GM12878 (cell line): ENCODE results near the gene CBX8. TPM values are rescaled to one million over a fixed set of nuclear protein-coding genes. Genes with fewer than 3 reads are reported as not detected.

Experiments
- ATAC-seq: fragments of 200-7000 bp; cut with Tn5 transposase; 3 replicates; pipeline ENCODE4 v1.9.1; 2020; ENCODE audit warnings: mild to moderate bottlenecking, moderate library complexity
- BruUV-seq: library from RNA; stranded (reverse); fragments of 400-500 nt; replicated peaks from 2 replicates; lab custom pipeline; 2021; lab: Mats Ljungman, UMichigan
- CTCF ChIA-PET: fragments of 300-600 bp; sonication (Branson Sonifier 250); formaldehyde crosslinking; extraction: SDS; loops from one replicate; lab custom pipeline; 2021; ENCODE audit warnings: inconsistent platforms; lab: Yijun Ruan, JAX
- POLR2A ChIA-PET: fragments of 350-600 bp; formaldehyde crosslinking; extraction: SDS; loops from one replicate; lab custom pipeline; 2021; ENCODE audit warnings: inconsistent platforms; lab: Charles Lee
- RAD21 ChIA-PET: fragments of 300-600 bp; sonication (Branson Sonifier 250); formaldehyde crosslinking; loops from one replicate; lab custom pipeline; 2023; ENCODE audit warnings: antibody characterized with exemption; ENCODE audit not compliant: unreplicated experiment; lab: Charles Lee
- SMC1A ChIA-PET: fragments of 300-600 bp; sonication (Branson Sonifier 250); formaldehyde crosslinking; loops from one replicate; lab custom pipeline; 2023; ENCODE audit not compliant: unreplicated experiment, uncharacterized antibody; lab: Charles Lee
- DNase-seq: peaks from one replicate; pipeline ENCODE4 v3.0.0-alpha.2; 2011; ENCODE audit warnings: low read depth, low spot score
- FAIRE-seq: peaks from 3 replicates; lab custom pipeline; 2011; peaks lifted over from hg19 to GRCh38; lab: Jason Lieb, UNC
- H2AFZ ChIP-seq: 2 replicates; pipeline ENCODE4 v1.6.0; 2011; ENCODE audit warnings: low read depth, low read length, control low read depth; ENCODE audit not compliant: control insufficient read depth
- H3K27ac ChIP-seq: 2 replicates; pipeline ENCODE4 v1.5.1; 2011; ENCODE audit warnings: control low read depth; ENCODE audit not compliant: control insufficient read depth, insufficient read depth
- H3K27me3 ChIP-seq, 2 experiments: replicated peaks in 1 of 2; 2 replicates each; pipeline versions ENCODE4 v1.6.0 to v1.6.1; 2011; ENCODE audit warnings: low read length in 1 of 2; ENCODE audit not compliant: control insufficient read depth in 2 of 2, insufficient read depth in 2 of 2
- H3K36me3 ChIP-seq, 2 experiments: 2 replicates each; pipeline ENCODE4 v1.5.1; 2011; ENCODE audit warnings: low read length in 1 of 2; ENCODE audit not compliant: control insufficient read depth in 2 of 2, insufficient read depth in 2 of 2
- H3K4me1 ChIP-seq: 2 replicates; pipeline ENCODE4 v1.6.1; 2011; ENCODE audit warnings: mild to moderate bottlenecking, low read length, moderate library complexity, mixed read lengths; ENCODE audit not compliant: control insufficient read depth, insufficient read depth
- H3K4me2 ChIP-seq: 2 replicates; pipeline ENCODE4 v1.6.0; 2011; ENCODE audit warnings: control low read depth; ENCODE audit not compliant: control insufficient read depth, insufficient read depth
- H3K4me3 ChIP-seq: fragments of 200-600 bp; sonication (generic); 2 replicates; pipeline ENCODE4 v1.5.1; 2016
- H3K79me2 ChIP-seq: 2 replicates; pipeline ENCODE4 v1.6.0; 2011; ENCODE audit warnings: low read length; ENCODE audit not compliant: control insufficient read depth, insufficient read depth
- H3K9ac ChIP-seq: 2 replicates; pipeline ENCODE4 v1.8.0; 2011; ENCODE audit warnings: low read length, control low read depth, mixed read lengths; ENCODE audit not compliant: control insufficient read depth, insufficient read depth
- H3K9me3 ChIP-seq: replicated peaks from 3 replicates; pipeline ENCODE4 v1.5.1; 2011; ENCODE audit warnings: mild to moderate bottlenecking, low read length; ENCODE audit not compliant: control insufficient read depth, insufficient read depth
- H4K20me1 ChIP-seq: 2 replicates; pipeline ENCODE4 v1.6.0; 2011; ENCODE audit not compliant: control insufficient read depth, insufficient read depth
- CTCF ChIP-seq, 3 experiments: IDR thresholded peaks in 2 of 3; conservative IDR thresholded peaks in 1 of 3; 2 replicates each; pipeline ENCODE4 v1.5.1; 2011; ENCODE audit warnings: low read depth in 3 of 3, low read length in 3 of 3, mild to moderate bottlenecking in 3 of 3, control low read depth in 2 of 3, moderate library complexity in 2 of 3, inconsistent platforms in 1 of 3, mixed read lengths in 1 of 3; ENCODE audit not compliant: control insufficient read depth in 2 of 3, insufficient read depth in 1 of 3; ENCODE audit errors: extremely low read depth in 1 of 3
- DPF2 ChIP-seq: fragments of 450-650 bp; IDR thresholded peaks from 2 replicates; pipeline ENCODE4 v1.6.1; 2017; ENCODE audit warnings: mild to moderate bottlenecking
- E4F1 ChIP-seq: fragments of 450-650 bp; IDR thresholded peaks from 2 replicates; pipeline ENCODE4 v1.6.1; 2018; ENCODE audit warnings: borderline replicate concordance, mild to moderate bottlenecking; ENCODE audit not compliant: partially characterized antibody
- ELK1 ChIP-seq: IDR thresholded peaks from 2 replicates; pipeline ENCODE4 v1.6.1; 2012; ENCODE audit warnings: low read depth, low read length, improper control_type of control experiment
- ETV6 ChIP-seq, 2 experiments: fragments of 450-650 bp in 1 of 2; IDR thresholded peaks in 1 of 2; conservative IDR thresholded peaks in 1 of 2; 2 replicates each; pipeline ENCODE4 v1.6.1; 2014; ENCODE audit warnings: antibody characterized with exemption in 1 of 2, borderline replicate concordance in 1 of 2, low read depth in 1 of 2, mild to moderate bottlenecking in 1 of 2, moderate library complexity in 1 of 2
- FOS ChIP-seq: IDR thresholded peaks from 3 replicates; pipeline ENCODE4 v1.6.1; 2011; ENCODE audit warnings: borderline replicate concordance; ENCODE audit not compliant: insufficient read length; ENCODE audit errors: extremely low read depth
- HDAC6 ChIP-seq: fragments of 200-600 bp; sonication (generic); IDR thresholded peaks from one replicate; pipeline ENCODE4 v1.8.0; 2017; ENCODE audit warnings: antibody characterized with exemption; ENCODE audit not compliant: unreplicated experiment
- IKZF1 ChIP-seq: fragments of 450-650 bp; conservative IDR thresholded peaks from 2 replicates; pipeline ENCODE4 v1.6.1; 2017; ENCODE audit warnings: antibody characterized with exemption, mild to moderate bottlenecking
- IKZF2 ChIP-seq, 2 experiments: fragments of 450-650 bp; IDR thresholded peaks; 2 replicates each; pipeline ENCODE4 v1.6.1; 2017; ENCODE audit warnings: mild to moderate bottlenecking in 2 of 2, moderate library complexity in 2 of 2
- NR2F1 ChIP-seq: fragments of 450-650 bp; conservative IDR thresholded peaks from 2 replicates; pipeline ENCODE4 v1.6.1; 2017; ENCODE audit warnings: mild to moderate bottlenecking
- RUNX3 ChIP-seq: IDR thresholded peaks from 2 replicates; pipeline ENCODE4 v1.6.1; 2012; ENCODE audit warnings: low read length, inconsistent platforms
- SUZ12 ChIP-seq: fragments of 200-600 bp; sonication (generic); IDR thresholded peaks from one replicate; pipeline ENCODE4 v1.6.1; 2018; ENCODE audit warnings: antibody characterized with exemption, mild to moderate bottlenecking; ENCODE audit not compliant: unreplicated experiment
- ZBED1 ChIP-seq: IDR thresholded peaks from 2 replicates; pipeline ENCODE4 v1.6.1; 2016; ENCODE audit warnings: borderline replicate concordance
- ZNF384 ChIP-seq: IDR thresholded peaks from 2 replicates; pipeline ENCODE4 v1.6.1; 2012; ENCODE audit warnings: low read depth, mild to moderate bottlenecking, low read length, improper control_type of control experiment, borderline replicate concordance
- ZSCAN29 ChIP-seq: fragments of 450-650 bp; IDR thresholded peaks from 2 replicates; pipeline ENCODE4 v1.6.1; 2017; ENCODE audit warnings: mild to moderate bottlenecking, moderate library complexity
- WGBS: methylation state at CpG from one replicate; pipeline ENCODE4 v1.1.6; 2016; ENCODE audit warnings: low lambda C conversion rate; ENCODE audit not compliant: insufficient replicate concordance, insufficient coverage; ENCODE audit errors: missing lambda C conversion rate; 5-methylcytosine and 5-hydroxymethylcytosine counted together
- in situ Hi-C: fragments of 300-500 bp; cut with MboI; formaldehyde crosslinking; loops from 9 replicates; pipeline ENCODE4 v1.14.3; 2018; ENCODE audit warnings: mixed read lengths
- intact Hi-C: fragments of 100-400 bp; cut with micrococcal nuclease; formaldehyde crosslinking; loops from one replicate; pipeline ENCODE4 v1.14.2; 2022; ENCODE audit not compliant: unreplicated experiment
- polyA plus RNA-seq, 11 experiments: library from polyadenylated mRNA; depleted of rRNA in 4 of 11; unstranded in 6 of 11; stranded (reverse) in 5 of 11; fragments of >200 nt; fragmentation: Nextera tagmentation in 4 of 11; fragmentation: Illumina TruSeq in 1 of 11; extraction: Ambion mirVana in 4 of 11; extraction: Trizol in 1 of 11; gene quantifications; 1 replicate in 1 of 11; 2 replicates in 10 of 11; pipeline versions ENCODE4 v1.2.1 to v1.2.3, GENCODE V29; 2011 to 2016; ENCODE audit warnings: inconsistent platforms in 2 of 11, missing spikeins in 2 of 11, low read depth in 1 of 11
- total RNA-seq, 4 experiments: library from RNA; depleted of rRNA in 3 of 4; stranded (reverse); fragments of >200 nt in 3 of 4; fragmentation: Illumina TruSeq in 1 of 4; extraction: Trizol in 1 of 4; gene quantifications; 2 replicates each; pipeline versions ENCODE4 v1.2.1 to v1.2.3, GENCODE V29; 2013 to 2021
- TF ChIP-seq, protein P1 (sequence below): fragments of 450-650 bp; IDR thresholded peaks from 2 replicates; pipeline ENCODE4 v1.6.1; 2017; ENCODE audit warnings: borderline replicate concordance

The CBX8 gene
- total and polyA plus RNA-seq, 10 of the 15 experiments (the other 5 are each of a cell fraction or from before 2014, with no cell fraction given), result 0.03 to 6.7 (median 1.9) TPM

- peaks cover 18 to 47% of the 10 kb centered on the region in 2 experiments for H3K27me3 ChIP-seq
- FAIRE-seq, result peak; percentile 27
- no peaks in the 10 kb centered on the region for H4K20me1 ChIP-seq
- H3K4me3 ChIP-seq, result peak overlapping the region; percentile 12; the same call in 1 of the 2 replicates
- no peaks in the 10 kb centered on the region for H3K36me3 ChIP-seq
- 5% methylated on average over 42 of the region's 44 CpGs for WGBS
- DNase-seq, result no peak
- no peaks in the 10 kb centered on the region for H3K79me2 ChIP-seq
- peak overlapping the region; percentile 69 for H3K4me2 ChIP-seq
- intact Hi-C loops, result loop anchor here (5.0 kb wide), 1 partner anchor 37 kb away; the partner anchor contains the start of gene CBX4
- ATAC-seq, result peak; percentile 14; the same call in 1 of the 3 replicates
- no peak overlapping the region for H3K9ac ChIP-seq
- H3K27ac ChIP-seq, result no peak overlapping the region
- peaks cover 51% of the 10 kb centered on the region for H3K4me1 ChIP-seq
- ChIA-PET RAD21 (no interaction called here), SMC1A (no interaction called here), CTCF (no interaction called here), POLR2A (no interaction called here)
- no peaks in the 10 kb centered on the region; the same call in 2 of the 3 replicates for H3K9me3 ChIP-seq
- BruUV-seq, result no TSS peak
- in situ Hi-C loops, result no loop called here
- H2AFZ ChIP-seq, result peak overlapping the region; percentile 71
- TF ChIP-seq IKZF1, result no peak; the same call in 1 of the 2 replicates
- TF ChIP-seq ELK1, result 0 out of 2 replicates have a peak, but pooled peaks have one; percentile 41
- no peak for TF ChIP-seq DPF2
- no peak for TF ChIP-seq ZNF384
- TF ChIP-seq ZBED1, result no peak
- TF ChIP-seq HDAC6, result no peak
- no peak for TF ChIP-seq FOS
- TF ChIP-seq, protein P1, sequence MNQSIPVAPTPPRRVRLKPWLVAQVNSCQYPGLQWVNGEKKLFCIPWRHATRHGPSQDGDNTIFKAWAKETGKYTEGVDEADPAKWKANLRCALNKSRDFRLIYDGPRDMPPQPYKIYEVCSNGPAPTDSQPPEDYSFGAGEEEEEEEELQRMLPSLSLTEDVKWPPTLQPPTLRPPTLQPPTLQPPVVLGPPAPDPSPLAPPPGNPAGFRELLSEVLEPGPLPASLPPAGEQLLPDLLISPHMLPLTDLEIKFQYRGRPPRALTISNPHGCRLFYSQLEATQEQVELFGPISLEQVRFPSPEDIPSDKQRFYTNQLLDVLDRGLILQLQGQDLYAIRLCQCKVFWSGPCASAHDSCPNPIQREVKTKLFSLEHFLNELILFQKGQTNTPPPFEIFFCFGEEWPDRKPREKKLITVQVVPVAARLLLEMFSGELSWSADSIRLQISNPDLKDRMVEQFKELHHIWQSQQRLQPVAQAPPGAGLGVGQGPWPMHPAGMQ, result no peak
- TF ChIP-seq IKZF2 (IDR thresholded peaks at IDR 0.05), result peak in 1 of 2 experiments; percentile 24; a peak in 1 of 4 replicates
- peak in 1 of 2 experiments; percentile 34; a peak in 1 of 4 replicates for TF ChIP-seq ETV6 (conservative IDR thresholded peaks at IDR 0.05 in 1 of 2, IDR thresholded peaks at IDR 0.05 in 1 of 2; ENCODE audit: borderline replicate concordance in 1 of 2, low read depth in 1 of 2)
- TF ChIP-seq NR2F1, result no peak
- no peak for TF ChIP-seq E4F1
- TF ChIP-seq RUNX3, result peak; percentile 71
- TF ChIP-seq ZSCAN29, result no peak
- no peak for TF ChIP-seq CTCF (IDR thresholded peaks at IDR 0.05 in 2 of 3, conservative IDR thresholded peaks at IDR 0.05 in 1 of 3; ENCODE audit: control insufficient read depth in 2 of 3, extremely low read depth in 1 of 3, insufficient read depth in 1 of 3, low read depth in 3 of 3, low read length in 3 of 3)
- TF ChIP-seq SUZ12, result peak; percentile 43
Observed at GRCh38 chr17:79800325-79801155, 3.7 kb upstream of the CBX8 start.
